Activated T-cell treated with anti-CD3 and anti-CD28 coated beads for 24 hours (primary cell): ENCODE data around the gene SORCS3.

Experiments used
- DNase-seq: peaks from one replicate; pipeline ENCODE4 v3.0.0-alpha.2; 2020; ENCODE audit warnings: low read depth

Gene SORCS3

DNA sequence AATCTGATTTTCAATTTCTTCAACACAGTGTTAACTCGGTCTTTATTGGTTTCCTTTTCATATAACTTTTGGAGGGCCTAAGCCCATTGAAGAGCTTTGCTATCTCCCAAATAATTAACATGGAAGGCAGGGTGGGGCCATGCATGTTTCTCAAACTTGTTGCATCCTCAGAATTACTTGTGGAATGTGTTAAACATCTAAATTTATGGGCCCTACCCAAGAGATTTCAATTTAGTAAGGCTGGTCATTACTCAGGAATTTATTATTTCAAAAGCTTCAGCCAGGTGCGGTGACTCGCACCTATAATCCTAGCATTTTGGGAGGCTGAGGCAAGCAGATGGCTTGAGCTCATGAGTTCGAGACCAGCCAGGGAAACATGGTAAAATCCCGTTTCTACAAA, 208.9 kb downstream of the SORCS3 start:
- no peak for DNase-seq

GRCh38 chr10:104867966-104868598, 227.0 kb downstream of the SORCS3 start:
- DNase-seq: no peak

DNA sequence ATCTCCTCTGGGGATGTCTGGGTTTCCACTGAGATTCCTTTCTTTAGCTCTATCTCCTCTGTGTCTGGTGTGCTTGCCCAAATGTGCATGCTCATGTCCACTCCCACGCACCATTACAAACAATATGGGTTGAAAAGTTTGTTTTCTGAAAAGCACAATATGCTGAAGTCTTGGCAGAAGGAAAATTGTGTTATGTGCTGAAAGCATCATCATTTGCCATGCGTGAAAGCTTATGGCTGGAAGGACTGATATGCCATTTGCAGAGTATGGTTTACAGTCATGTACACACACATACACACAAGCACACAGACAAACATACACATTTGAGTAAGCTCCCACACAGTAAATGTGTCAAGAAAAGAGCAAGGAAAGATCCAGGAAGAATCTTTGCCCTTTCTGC, 231.6 kb downstream of the SORCS3 start:
- DNase-seq: no peak

GRCh38 chr10:104873161-104873560, 232.1 kb downstream of the SORCS3 start:
- DNase-seq: no peak

DNA sequence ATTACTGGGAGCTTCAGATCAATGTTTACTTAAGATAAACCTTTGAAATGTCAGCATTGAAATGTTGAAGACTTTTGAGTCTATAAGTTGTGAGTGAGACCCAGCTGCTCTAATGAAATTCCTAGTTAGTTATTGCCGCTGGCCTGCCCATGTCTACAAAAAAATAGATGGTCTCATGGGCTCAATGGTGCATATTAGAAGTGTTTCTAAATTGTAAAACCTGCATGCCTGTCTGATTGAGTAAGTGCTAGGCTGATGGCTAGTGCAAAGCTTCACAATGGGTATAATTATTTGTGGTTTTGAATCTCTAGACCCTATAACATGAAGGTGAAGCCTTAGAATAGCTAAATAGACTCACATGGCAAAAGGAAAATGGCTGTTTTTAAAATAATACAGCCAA, 234.5 kb downstream of the SORCS3 start:
- DNase-seq: no peak

DNA sequence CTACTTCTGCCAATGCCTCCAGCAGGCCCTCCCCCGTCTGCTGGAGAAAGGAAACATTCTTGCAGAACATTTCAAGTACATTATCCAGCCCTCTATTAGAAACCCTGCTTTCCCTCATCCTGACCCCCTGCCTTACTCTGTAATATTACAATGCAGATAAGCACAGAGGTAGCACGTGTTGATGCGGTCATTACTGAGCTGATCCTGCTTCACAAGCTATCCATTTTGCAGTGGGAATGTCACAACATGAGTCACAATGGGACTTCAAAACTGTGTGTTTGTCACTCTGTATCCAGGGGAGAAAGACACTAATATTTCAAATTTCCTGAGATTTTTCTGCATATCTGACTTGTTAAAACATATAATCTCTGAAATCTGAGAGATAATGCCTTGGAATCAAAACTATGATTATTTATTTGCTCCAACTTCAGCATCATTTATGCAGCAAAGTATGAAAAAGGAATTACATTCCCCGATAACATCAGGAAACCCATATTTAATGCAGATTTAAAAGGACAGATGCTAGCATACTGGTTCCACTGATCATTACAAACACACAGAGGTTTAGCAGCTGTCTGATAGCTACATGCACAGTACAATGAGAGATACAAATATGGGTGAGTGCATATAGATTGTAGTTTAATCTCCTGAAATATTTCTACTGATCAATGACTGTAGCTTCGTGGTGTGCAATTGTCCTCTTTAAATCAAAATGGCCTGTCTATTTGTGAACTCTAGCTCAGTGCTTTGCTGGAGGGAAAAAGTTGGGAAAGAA, 239.7 kb downstream of the SORCS3 start:
- DNase-seq: no peak

DNA sequence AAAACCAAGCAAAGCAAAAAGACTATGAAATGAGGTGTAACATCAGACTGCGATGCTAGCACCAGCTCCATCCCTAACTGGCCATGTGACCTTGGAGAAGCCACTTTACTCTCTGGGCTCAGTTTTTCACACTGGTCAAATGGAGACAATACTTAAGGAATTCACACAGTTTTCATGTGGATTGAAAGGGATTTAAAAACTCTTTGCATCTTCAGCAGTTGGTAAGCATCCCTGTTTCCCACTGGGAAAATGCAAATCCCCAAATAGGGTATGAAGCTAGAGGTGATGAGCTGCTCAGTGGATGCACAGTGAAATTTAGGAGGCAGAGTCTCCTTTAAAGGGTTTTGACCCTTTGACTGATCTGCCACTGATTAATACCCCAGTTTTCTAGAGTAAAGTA, 240.7 kb downstream of the SORCS3 start:
- DNase-seq: no peak

GRCh38 chr10:104892879-104893617, 252.0 kb downstream of the SORCS3 start:
- no peak for DNase-seq

- DNase-seq: no peak
These were observed 252.6 kb downstream of the SORCS3 start for GRCh38 chr10:104893701-104894100.

DNA sequence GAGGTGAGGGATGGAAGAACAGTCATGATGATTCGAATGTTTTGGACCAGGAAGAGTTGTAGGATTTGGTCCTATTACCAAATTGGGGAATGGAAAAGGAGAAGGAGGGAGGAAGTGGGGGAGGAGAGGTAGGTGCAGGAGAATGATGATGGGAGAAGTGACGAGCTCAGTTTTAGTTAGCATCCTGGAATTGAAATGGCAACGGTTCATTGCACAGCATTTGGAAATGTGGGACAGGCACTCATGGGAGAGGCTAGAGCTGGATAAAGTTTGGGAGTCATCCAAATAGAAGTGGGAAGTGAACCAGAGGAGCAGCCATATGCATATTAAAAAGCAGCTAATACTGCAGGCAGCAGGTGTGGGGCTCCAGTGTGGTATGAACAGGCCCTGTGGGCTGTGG, 253.6 kb downstream of the SORCS3 start:
- no peak for DNase-seq

GRCh38 chr10:104895541-104895940, 254.5 kb downstream of the SORCS3 start:
- no peak for DNase-seq

GRCh38 chr10:104895981-104896380, 254.9 kb downstream of the SORCS3 start:
- DNase-seq: no peak

- no peak for DNase-seq
These were observed 256.6 kb downstream of the SORCS3 start for GRCh38 chr10:104897696-104898095.

DNA sequence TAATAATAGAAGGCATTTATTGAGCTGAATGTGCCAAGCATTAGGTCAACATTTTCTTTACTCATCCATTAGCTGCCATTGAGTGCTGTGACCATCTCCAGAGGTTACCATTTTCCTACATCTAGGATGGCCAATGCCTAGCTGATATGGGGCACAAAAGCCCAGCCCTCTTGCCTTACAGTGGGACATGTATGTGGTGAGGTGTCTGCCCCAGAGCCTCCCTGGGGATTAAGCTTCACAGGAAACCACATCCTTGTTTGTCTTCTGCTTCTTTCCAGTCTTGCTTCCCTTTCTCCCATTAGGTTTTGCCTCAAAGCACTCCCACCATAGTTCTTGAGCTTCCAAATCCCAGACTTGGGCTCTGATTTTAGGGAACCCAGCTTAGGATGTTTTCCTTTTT, 258.7 kb downstream of the SORCS3 start:
- DNase-seq: no peak

GRCh38 chr10:104903433-104903832, 262.3 kb downstream of the SORCS3 start:
- DNase-seq: no peak

GRCh38 chr10:104904753-104905323, 263.7 kb downstream of the SORCS3 start:
- DNase-seq: no peak

- DNase-seq: no peak
These were observed 265.0 kb downstream of the SORCS3 start for GRCh38 chr10:104906112-104906511.

DNA sequence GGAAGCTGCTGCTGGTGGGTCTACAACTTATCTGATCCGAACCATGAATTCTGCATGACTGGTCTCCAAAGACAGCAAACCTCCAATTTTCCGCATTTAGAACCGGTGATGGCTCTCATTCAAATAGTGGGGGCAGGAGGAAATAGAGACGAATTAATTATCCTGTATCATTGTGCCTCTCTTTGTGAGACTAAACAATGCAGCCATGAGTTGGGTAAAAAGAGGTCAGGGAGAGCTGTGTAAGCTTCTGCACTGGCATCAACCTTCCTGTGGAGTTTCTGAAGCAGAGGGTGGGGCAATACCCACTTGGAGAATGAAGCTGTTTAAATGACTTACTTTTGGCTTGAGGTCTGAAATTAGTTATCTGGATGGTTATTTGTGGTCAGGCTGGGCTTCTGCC, 266.4 kb downstream of the SORCS3 start:
- DNase-seq: no peak

GRCh38 chr10:104908581-104908980, 267.5 kb downstream of the SORCS3 start:
- no peak for DNase-seq

DNA sequence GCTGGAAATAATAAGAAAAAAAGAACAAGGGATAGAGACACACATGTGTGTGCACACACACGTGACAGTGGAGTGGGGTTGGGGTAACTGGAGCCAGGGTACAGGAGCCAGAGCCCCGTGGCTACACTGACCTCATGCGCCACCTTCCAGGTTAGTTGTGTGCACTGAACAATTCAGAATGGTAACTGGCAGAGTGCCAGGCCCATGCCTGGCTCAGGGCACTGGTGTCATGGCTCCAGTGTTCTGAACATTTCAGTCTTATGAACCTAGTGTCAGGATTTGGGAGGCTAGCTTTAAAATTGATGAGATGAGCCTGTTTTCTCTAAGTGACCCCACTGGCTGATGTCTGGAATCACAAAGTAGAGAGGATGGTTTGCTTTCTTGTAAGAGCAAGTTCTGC, 269.6 kb downstream of the SORCS3 start:
- DNase-seq: no peak

- no peak for DNase-seq
These were observed 272.3 kb downstream of the SORCS3 start for GRCh38 chr10:104913390-104913789.

- no peak for DNase-seq
These were observed 279.4 kb downstream of the SORCS3 start for GRCh38 chr10:104920476-104920875.

DNA sequence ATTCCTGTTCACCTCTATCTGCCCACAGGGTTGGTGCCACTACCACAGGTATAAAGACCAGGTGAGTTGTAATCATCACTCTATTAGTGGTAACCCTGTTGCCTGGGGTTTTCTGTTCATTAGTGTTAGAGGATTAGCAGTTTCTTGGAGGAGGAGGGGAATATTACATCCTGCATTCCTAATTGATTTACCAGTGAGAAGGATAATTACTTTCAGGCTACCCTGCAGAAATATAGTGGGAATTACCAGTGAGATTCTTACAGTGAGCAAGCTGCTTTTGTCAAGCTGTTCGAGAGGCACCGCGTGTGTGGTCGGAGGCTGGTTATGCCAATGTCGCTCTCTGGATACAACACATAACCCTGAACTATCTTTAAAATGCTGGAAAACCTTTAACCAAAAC, 280.7 kb downstream of the SORCS3 start:
- no peak for DNase-seq
